ENCODE results near the gene DPP6. TPM values are rescaled to one million over a fixed set of nuclear protein-coding genes. Genes with fewer than 3 reads are reported as not detected.

DPP6 gene
- total RNA-seq, 4 donors from 2014 or later: 0.38 TPM; not detected in 2

GRCh38 chr7:154753226-154753625, 701.0 kb downstream of the DPP6 start:
- TF ChIP-seq POLR2A (IDR thresholded peaks at IDR 0.05): no peak
- no peak for TF ChIP-seq CTCF (IDR thresholded peaks at IDR 0.05)
- Histone ChIP-seq H3K4me3 (no peak overlapping the region), H3K4me1 (no peaks in the 10 kb centered on the region), H3K9me3 (peaks cover 0 to 12% (median 0%) of the 10 kb centered on the region in 3 donors), H3K27me3 (no peaks in the 10 kb centered on the region), H3K27ac (no peak overlapping the region), H3K36me3 (no peaks in the 10 kb centered on the region)
- intact Hi-C loops (cut with DNase I): no loop called here
- DNase-seq: no peak
- 75 to 83% methylated on average over 9 of the region's 12 CpGs for WGBS, 2 donors

- no peak for DNase-seq
- TF ChIP-seq CTCF (IDR thresholded peaks at IDR 0.05): no peak
- TF ChIP-seq POLR2A (IDR thresholded peaks at IDR 0.05): no peak
- 73% methylated on average over 6 of the region's 13 CpGs; no CpG with 5 or more reads in 1 of the 2 donors for WGBS, 2 donors
These were observed 705.6 kb downstream of the DPP6 start for GRCh38 chr7:154757756-154758155.

GRCh38 chr7:154759989-154760388, 707.8 kb downstream of the DPP6 start:
- no peak overlapping the region for H3K4me3 ChIP-seq
- intact Hi-C loops (cut with DNase I): no loop called here
- no peak for DNase-seq
- H3K36me3 ChIP-seq: no peaks in the 10 kb centered on the region
- H3K9me3 ChIP-seq: no peaks in the 10 kb centered on the region
- no peak overlapping the region for H3K27ac ChIP-seq
- H3K27me3 ChIP-seq: no peaks in the 10 kb centered on the region
- WGBS, 2 donors: 57 to 69% methylated on average over 6 of the region's 6 CpGs
- TF ChIP-seq POLR2A (IDR thresholded peaks at IDR 0.05): no peak
- TF ChIP-seq CTCF (IDR thresholded peaks at IDR 0.05): no peak
- no peaks in the 10 kb centered on the region for H3K4me1 ChIP-seq

More at GRCh38 chr7:154757756-154758155, 705.6 kb downstream of the DPP6 start:
- H3K27me3 ChIP-seq: no peaks in the 10 kb centered on the region
- no peaks in the 10 kb centered on the region for H3K36me3 ChIP-seq
- no peak overlapping the region for H3K4me3 ChIP-seq
- H3K4me1 ChIP-seq: no peaks in the 10 kb centered on the region
- H3K9me3 ChIP-seq: no peaks in the 10 kb centered on the region
- intact Hi-C loops (cut with DNase I): no loop called here
- no peak overlapping the region for H3K27ac ChIP-seq

- intact Hi-C loops (cut with DNase I): no loop called here
- WGBS, 2 donors: 86 to 92% methylated on average over 1 of the region's 1 CpG
- no peak for DNase-seq
- no peaks in the 10 kb centered on the region for H3K36me3 ChIP-seq
- no peaks in the 10 kb centered on the region for H3K4me1 ChIP-seq
- no peak overlapping the region for H3K4me3 ChIP-seq
- no peak overlapping the region for H3K27ac ChIP-seq
- H3K27me3 ChIP-seq: no peaks in the 10 kb centered on the region
- H3K9me3 ChIP-seq: peaks cover 0 to 15% (median 0%) of the 10 kb centered on the region in 3 donors
- TF ChIP-seq CTCF (IDR thresholded peaks at IDR 0.05) (no peak), POLR2A (IDR thresholded peaks at IDR 0.05) (no peak)
These were observed 712.9 kb downstream of the DPP6 start for GRCh38 chr7:154765118-154765517.

- intact Hi-C loops (cut with DNase I): no loop called here
- no peak for DNase-seq
- 67 to 92% methylated on average over 7 to 10 of the region's 10 CpGs for WGBS, 2 donors
- Histone ChIP-seq H3K4me1 (no peaks in the 10 kb centered on the region), H3K27me3 (no peaks in the 10 kb centered on the region), H3K27ac (no peak overlapping the region), H3K36me3 (no peaks in the 10 kb centered on the region), H3K4me3 (no peak overlapping the region), H3K9me3 (peaks cover 0 to 23% (median 0%) of the 10 kb centered on the region in 3 donors)
- TF ChIP-seq POLR2A (IDR thresholded peaks at IDR 0.05) (no peak), CTCF (IDR thresholded peaks at IDR 0.05) (no peak)
These were observed 714.9 kb downstream of the DPP6 start for GRCh38 chr7:154767142-154767541.
